ENCODE measurements around the gene UGT2B10. TPM values are rescaled to one million over a fixed set of nuclear protein-coding genes. Genes with fewer than 3 reads are reported as not detected.

Gene UGT2B10
- total RNA-seq, 1 experiment from 2014 or later = not detected

- Histone ChIP-seq H3K23ac (ENCODE audit: insufficient read length, low read depth, low read length) (no peak overlapping the region), H3K23me2 (ENCODE audit: insufficient read length, low read depth, low read length, poor library complexity, severe bottlenecking) (no peaks in the 10 kb centered on the region), H4K8ac (replicated peaks; ENCODE audit: insufficient read length, low read depth, low read length) (no peak overlapping the region), H3K27me3 (ENCODE audit: insufficient read depth, low read length) (no peaks in the 10 kb centered on the region), H2BK12ac (ENCODE audit: insufficient read length, low read depth, low read length) (no peak overlapping the region), H4K91ac (ENCODE audit: insufficient read length, low read depth, low read length) (no peak overlapping the region), H3K4ac (ENCODE audit: low read depth, low read length) (no peak overlapping the region), H3K9ac (ENCODE audit: extremely low read depth, insufficient read length, low read length) (no peak overlapping the region), H2BK20ac (ENCODE audit: low read depth, low read length, poor library complexity, severe bottlenecking) (no peak overlapping the region), H4K5ac (ENCODE audit: insufficient read length, low read depth, low read length) (no peak overlapping the region), H2AK5ac (ENCODE audit: insufficient read length, low read length) (no peak overlapping the region), H3K9me3 (ENCODE audit: control insufficient read depth, low read depth, low read length) (peaks cover 4% of the 10 kb centered on the region), H3K4me1 (ENCODE audit: insufficient read depth, low read length) (no peaks in the 10 kb centered on the region), H3T11ph (ENCODE audit: low read length) (no peak overlapping the region), H3K4me2 (ENCODE audit: insufficient read depth, insufficient read length, low read length) (no peak overlapping the region), H3K27ac (ENCODE audit: insufficient read length, low read depth, low read length) (no peak overlapping the region), H2AFZ (ENCODE audit: low read length) (no peak overlapping the region), H2BK15ac (ENCODE audit: low read depth, low read length) (no peak overlapping the region), H2BK120ac (ENCODE audit: low read depth, low read length, poor library complexity, severe bottlenecking) (no peak overlapping the region), H3K14ac (ENCODE audit: insufficient read depth, low read length) (no peak overlapping the region), H3K18ac (ENCODE audit: insufficient read length, low read depth, low read length) (no peak overlapping the region), H2BK5ac (ENCODE audit: insufficient read length, low read length) (no peak overlapping the region), H3K56ac (ENCODE audit: insufficient read length, low read depth, low read length) (no peak overlapping the region), H4K20me1 (ENCODE audit: control insufficient read depth, insufficient read depth, insufficient read length) (no peaks in the 10 kb centered on the region), H3K79me2 (ENCODE audit: insufficient read depth, low read length) (no peaks in the 10 kb centered on the region), H3K79me1 (ENCODE audit: insufficient read depth, low read depth, low read length, poor library complexity, severe bottlenecking) (no peaks in the 10 kb centered on the region)
- peaks cover 11 to 18% of the 10 kb centered on the region in 2 experiments for H3K9me3 Mint-ChIP-seq
- no peaks in the 10 kb centered on the region for H3K4me1 Mint-ChIP-seq
- H3K27me3 Mint-ChIP-seq (ENCODE audit: low read depth) = no peaks in the 10 kb centered on the region
- no peak for TF ChIP-seq CTCF (conservative IDR thresholded peaks at IDR 0.05)
- WGBS (ENCODE audit: extremely low coverage, insufficient read length, low lambda C conversion rate) = no CpG with 5 or more reads among the region's 3 CpGs
- H3K27ac Mint-ChIP-seq = no peak overlapping the region
- DNase-seq = no peak
- H3K36me3 Mint-ChIP-seq (ENCODE audit: insufficient read depth in 1 of 3, low read depth in 3 of 3) = peaks cover 6 to 18% (median 9%) of the 10 kb centered on the region in 3 experiments; a peak in 6 of 7 replicates
- H3K4me3 Mint-ChIP-seq = no peak overlapping the region
These were observed 34.5 kb downstream of the UGT2B10 start for GRCh38 chr4:68850293-68850692.

Measured in H9 (cell line).